Peyer's patch (tissue), 4 donors: ENCODE data around the gene HEY2. TPM values are rescaled to one million over a fixed set of nuclear protein-coding genes. Genes with fewer than 3 reads are reported as not detected.

Experiments used
- DNase-seq, 3 donors: peaks; one replicate each; pipeline ENCODE4 v3.0.0-alpha.2; 2017 to 2019
- H3K27ac ChIP-seq, 4 donors: fragments of 200-600 bp; sonication (generic); one replicate each; pipeline ENCODE4 v1.5.1; 2016 to 2019
- H3K27me3 ChIP-seq, 2 donors: fragments of 200-600 bp; sonication (generic); one replicate each; pipeline ENCODE4 v1.5.1; 2019
- H3K36me3 ChIP-seq, 3 donors: fragments of 200-600 bp; sonication (generic); one replicate each; pipeline ENCODE4 v1.5.1; 2016 to 2019
- H3K4me1 ChIP-seq, 4 donors: fragments of 200-600 bp; sonication (generic); one replicate each; pipeline ENCODE4 v1.5.1; 2016 to 2019
- H3K4me3 ChIP-seq, 4 donors: fragments of 200-600 bp; sonication (generic); 1 replicate in 3 of 4; 2 replicates in 1 of 4; pipeline ENCODE4 v1.5.1; 2016 to 2019; ENCODE audit warnings: mild to moderate bottlenecking in 1 of 4
- H3K9me3 ChIP-seq, 4 donors: fragments of 200-600 bp; sonication (generic); one replicate each; pipeline ENCODE4 v1.5.1; 2016 to 2019; ENCODE audit warnings: mild to moderate bottlenecking in 1 of 4
- POLR2A ChIP-seq, 2 donors: fragments of 450-650 bp; IDR thresholded peaks; one replicate each; pipeline ENCODE4 v1.5.1; 2017; ENCODE audit warnings: antibody characterized with exemption in 2 of 2, mild to moderate bottlenecking in 2 of 2, moderate library complexity in 2 of 2
- total RNA-seq, 4 donors: library from RNA; depleted of rRNA; stranded (reverse); fragments of >200 nt; gene quantifications; one replicate each; pipeline ENCODE4 v1.1.0, GENCODE V29; 2016
- TF ChIP-seq, protein P1 (sequence below), 6 experiments: fragments of 450-650 bp in 4 of 6; fragments of 200-600 bp in 2 of 6; sonication (generic) in 1 of 6; IDR thresholded peaks; one replicate each; pipeline ENCODE4 v1.5.1; 2017 to 2019; ENCODE audit warnings: antibody characterized with exemption in 6 of 6, mild to moderate bottlenecking in 3 of 6, moderate library complexity in 1 of 6

The HEY2 gene
- total RNA-seq, 4 donors from 2014 or later = 0.35 to 2.0 (median 0.40) TPM; not detected in 1

DNA sequence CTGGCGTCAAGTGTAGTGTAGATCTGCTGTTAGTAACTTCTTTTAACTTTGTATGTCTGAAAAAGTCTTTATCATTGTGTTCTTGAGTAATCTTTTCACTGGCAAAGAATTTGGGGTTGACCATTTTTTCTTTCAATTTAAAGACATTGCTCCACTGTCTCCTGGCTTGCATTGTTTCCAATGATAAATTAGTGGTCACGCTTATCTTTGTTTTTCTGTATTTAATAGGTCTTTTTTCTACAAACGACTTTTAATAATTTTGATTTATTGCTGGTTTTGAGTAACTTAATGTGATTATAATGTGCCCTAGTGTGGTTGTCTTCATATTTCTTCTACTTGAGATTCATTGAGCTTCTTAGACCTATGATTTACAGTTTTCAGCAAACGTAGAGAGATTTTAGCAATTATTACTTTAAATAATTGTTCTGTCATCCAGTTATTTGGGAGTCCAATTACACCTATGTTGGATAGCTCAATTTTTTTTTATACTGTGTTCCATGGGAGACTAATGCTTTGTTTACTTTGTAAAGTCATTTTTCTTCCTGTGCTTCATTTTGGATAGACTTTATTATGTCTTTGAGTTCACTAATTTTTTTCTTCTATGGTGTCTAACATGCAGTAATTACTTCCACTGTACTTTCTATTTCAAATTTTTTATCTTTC, 38.3 kb upstream of the HEY2 start:
- no peak overlapping the region for H3K27ac ChIP-seq
- DNase-seq = no peak
- no peak overlapping the region for H3K4me3 ChIP-seq
- no peaks in the 10 kb centered on the region for H3K36me3 ChIP-seq
- no peaks in the 10 kb centered on the region for H3K27me3 ChIP-seq
- TF ChIP-seq, protein P1, sequence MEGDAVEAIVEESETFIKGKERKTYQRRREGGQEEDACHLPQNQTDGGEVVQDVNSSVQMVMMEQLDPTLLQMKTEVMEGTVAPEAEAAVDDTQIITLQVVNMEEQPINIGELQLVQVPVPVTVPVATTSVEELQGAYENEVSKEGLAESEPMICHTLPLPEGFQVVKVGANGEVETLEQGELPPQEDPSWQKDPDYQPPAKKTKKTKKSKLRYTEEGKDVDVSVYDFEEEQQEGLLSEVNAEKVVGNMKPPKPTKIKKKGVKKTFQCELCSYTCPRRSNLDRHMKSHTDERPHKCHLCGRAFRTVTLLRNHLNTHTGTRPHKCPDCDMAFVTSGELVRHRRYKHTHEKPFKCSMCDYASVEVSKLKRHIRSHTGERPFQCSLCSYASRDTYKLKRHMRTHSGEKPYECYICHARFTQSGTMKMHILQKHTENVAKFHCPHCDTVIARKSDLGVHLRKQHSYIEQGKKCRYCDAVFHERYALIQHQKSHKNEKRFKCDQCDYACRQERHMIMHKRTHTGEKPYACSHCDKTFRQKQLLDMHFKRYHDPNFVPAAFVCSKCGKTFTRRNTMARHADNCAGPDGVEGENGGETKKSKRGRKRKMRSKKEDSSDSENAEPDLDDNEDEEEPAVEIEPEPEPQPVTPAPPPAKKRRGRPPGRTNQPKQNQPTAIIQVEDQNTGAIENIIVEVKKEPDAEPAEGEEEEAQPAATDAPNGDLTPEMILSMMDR (IDR thresholded peaks at IDR 0.05) = no peak
- no peak for TF ChIP-seq POLR2A (IDR thresholded peaks at IDR 0.05)
- no peaks in the 10 kb centered on the region for H3K4me1 ChIP-seq
- peaks cover 0 to 4% (median 0%) of the 10 kb centered on the region in 4 donors for H3K9me3 ChIP-seq

DNA sequence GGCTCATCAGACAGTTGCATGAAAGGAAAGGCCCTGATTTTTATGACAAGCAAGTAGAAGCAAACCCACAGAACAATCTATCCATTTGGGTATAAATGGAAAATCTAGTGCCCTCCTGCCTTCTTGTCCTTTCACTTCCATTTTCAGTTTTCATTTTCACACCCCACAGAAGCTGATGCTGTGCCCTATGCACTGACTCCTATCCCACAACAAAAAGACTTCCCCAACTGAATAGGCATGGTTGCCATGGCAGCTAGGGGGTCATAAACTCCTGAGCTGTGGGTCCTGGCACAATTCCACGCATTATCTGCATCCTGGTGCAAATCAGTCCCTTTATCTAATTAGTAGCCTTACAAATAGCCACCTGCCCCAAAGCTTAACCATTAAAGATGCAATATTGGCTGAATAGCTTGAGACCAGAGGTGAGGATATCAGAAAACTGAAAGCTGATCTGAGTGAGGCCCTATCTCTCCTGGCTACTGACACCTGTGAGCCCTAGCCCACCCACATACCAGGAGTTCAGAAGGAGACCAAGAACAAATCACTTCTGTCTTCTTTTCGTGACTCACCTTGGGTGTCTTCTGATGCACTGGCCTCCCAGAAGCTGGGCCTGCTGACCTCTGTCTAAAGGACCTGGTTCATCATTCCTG, 34.9 kb upstream of the HEY2 start:
- no peaks in the 10 kb centered on the region for H3K4me1 ChIP-seq

DNA sequence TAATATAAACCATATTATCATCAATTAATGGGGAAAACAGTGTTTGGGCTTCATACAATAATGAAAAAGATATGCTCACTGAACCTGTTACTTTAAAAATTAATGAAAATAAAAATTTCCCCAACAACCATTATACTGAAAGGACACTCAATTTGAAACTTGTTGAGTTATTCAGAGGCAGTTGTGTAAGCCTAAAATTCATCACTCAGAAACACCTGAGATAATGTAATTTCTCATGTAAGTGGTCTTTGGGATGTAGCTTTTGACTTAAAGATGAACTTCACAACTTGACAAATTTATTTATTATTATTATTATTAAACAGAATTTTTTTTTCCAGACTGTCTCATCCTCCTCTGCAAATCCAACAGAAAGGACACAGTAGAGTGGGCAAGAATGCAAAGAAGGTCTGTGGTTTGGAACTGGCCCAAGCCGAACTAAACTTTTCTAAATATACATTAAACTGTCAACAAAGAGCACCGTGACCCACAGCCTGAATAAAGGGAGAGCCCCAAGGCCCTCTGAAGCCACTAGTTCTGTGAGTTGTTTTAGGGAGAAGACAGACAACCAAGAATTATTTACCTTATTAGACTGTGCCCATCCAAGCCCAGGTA, 32.2 kb upstream of the HEY2 start:
- no peaks in the 10 kb centered on the region for H3K4me1 ChIP-seq
- TF ChIP-seq, protein P1 (IDR thresholded peaks at IDR 0.05) = no peak
- no peak for TF ChIP-seq POLR2A (IDR thresholded peaks at IDR 0.05)
- H3K9me3 ChIP-seq = no peaks in the 10 kb centered on the region
- no peak overlapping the region for H3K27ac ChIP-seq
- H3K4me3 ChIP-seq = no peak overlapping the region
- DNase-seq = no peak
- no peaks in the 10 kb centered on the region for H3K36me3 ChIP-seq
- no peaks in the 10 kb centered on the region for H3K27me3 ChIP-seq

More for the DNA sequence above, 34.9 kb upstream of the HEY2 start:
- H3K4me3 ChIP-seq = no peak overlapping the region
- H3K27me3 ChIP-seq = no peaks in the 10 kb centered on the region
- no peak for DNase-seq
- H3K27ac ChIP-seq = no peak overlapping the region
- H3K9me3 ChIP-seq = peaks cover 0 to 4% (median 0%) of the 10 kb centered on the region in 4 donors
- no peaks in the 10 kb centered on the region for H3K36me3 ChIP-seq
- TF ChIP-seq, protein P1 (IDR thresholded peaks at IDR 0.05) = no peak
- no peak for TF ChIP-seq POLR2A (IDR thresholded peaks at IDR 0.05)

DNA sequence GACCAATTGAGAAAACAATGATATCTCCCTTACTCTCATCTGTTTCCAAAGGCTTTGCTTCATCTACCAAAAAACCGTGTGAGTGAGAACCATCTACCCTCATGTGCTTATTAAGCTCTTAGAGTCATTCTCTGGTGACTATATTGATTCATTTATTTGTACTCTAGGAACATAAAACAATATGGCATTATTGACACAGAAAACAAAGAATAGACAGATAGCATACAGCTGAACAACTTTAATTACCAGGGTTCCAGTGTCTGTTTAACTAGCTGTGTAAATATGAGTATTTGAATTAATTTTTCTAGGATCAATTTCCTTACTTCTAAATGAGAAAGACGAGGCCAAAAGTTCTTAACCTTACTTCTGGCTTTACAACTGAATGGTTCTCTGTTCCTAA, 31.3 kb upstream of the HEY2 start:
- TF ChIP-seq POLR2A (IDR thresholded peaks at IDR 0.05) = no peak
- TF ChIP-seq, protein P1 (IDR thresholded peaks at IDR 0.05) = no peak
- Histone ChIP-seq H3K4me1 (no peaks in the 10 kb centered on the region), H3K9me3 (no peaks in the 10 kb centered on the region), H3K4me3 (no peak overlapping the region), H3K27me3 (no peaks in the 10 kb centered on the region), H3K36me3 (no peaks in the 10 kb centered on the region), H3K27ac (no peak overlapping the region)
- DNase-seq = no peak

DNA sequence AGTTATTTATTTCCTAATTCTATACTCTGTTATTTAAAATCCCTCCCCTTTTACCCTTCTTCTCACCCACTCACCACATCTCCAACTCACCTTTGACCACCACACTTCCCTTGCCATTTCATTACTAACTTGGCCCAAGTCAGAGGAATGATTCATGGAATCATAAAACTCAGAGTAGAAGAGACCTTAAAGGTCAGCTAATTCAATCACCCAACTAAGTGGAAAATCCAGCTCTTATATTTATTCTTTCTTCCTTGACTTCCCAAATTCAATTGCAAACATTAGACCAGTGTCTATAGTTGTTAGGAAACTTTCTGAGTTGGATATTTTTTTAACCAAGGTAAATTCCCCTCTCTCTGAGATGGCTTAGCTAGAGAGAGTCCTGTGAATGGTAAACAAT, 26.5 kb upstream of the HEY2 start:
- Histone ChIP-seq H3K4me1 (no peaks in the 10 kb centered on the region), H3K36me3 (no peaks in the 10 kb centered on the region), H3K9me3 (no peaks in the 10 kb centered on the region), H3K4me3 (no peak overlapping the region), H3K27ac (no peak overlapping the region), H3K27me3 (no peaks in the 10 kb centered on the region)
- no peak for TF ChIP-seq POLR2A (IDR thresholded peaks at IDR 0.05)
- TF ChIP-seq, protein P1 (IDR thresholded peaks at IDR 0.05) = no peak
- no peak for DNase-seq
